ENCODE measurements around the gene CCDC43.

Gene CCDC43, protein sequence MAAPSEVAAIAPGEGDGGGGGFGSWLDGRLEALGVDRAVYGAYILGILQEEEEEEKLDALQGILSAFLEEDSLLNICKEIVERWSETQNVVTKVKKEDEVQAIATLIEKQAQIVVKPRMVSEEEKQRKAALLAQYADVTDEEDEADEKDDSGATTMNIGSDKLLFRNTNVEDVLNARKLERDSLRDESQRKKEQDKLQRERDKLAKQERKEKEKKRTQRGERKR

DNA sequence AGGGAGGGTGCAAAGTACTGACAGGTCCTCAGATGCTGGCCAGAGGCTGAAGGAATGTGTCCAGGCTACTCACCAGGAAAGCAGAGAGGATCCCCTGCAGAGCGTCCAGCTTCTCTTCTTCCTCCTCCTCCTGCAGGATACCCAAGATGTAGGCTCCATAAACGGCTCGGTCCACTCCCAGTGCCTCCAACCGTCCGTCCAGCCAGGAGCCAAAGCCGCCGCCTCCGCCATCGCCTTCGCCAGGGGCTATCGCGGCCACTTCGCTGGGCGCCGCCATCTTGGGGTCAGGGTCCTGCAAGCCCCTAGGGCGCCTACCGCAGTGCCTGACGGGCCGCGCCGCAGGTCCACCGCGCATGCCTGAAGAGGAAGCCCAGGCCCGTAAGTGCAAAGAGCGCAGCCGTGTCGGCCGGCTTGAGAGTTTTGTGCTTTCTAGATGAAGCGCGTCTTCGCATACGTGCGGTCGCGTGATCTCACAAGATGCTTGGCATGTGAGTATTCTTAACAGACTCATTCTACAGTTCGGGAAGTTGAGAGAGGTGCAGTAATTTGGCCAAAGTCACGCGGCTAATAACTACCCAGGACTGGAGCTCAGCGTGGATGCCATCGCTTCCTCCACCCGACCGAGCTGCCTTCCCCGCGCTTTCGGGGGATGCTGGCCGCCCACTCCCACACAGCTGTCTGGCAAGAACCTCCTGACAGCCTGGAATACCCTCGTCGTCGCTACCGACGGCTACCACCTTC, at the start of gene CCDC43:
TSS of gene CCDC43 (minus strand) at position 300 of the 741 bp plus-strand sequence. CDS start at position 277, 23 bp downstream.
- TF ChIP-seq EGR1 (IDR thresholded peaks at IDR 0.05) (peak; percentile 46), CREB1 (IDR thresholded peaks at IDR 0.05; ENCODE audit: low read depth) (no peak), YY1 (IDR thresholded peaks at IDR 0.05; ENCODE audit: low read depth) (peak; percentile 99), TCF12 (IDR thresholded peaks at IDR 0.05; ENCODE audit: low read depth) (peak; percentile 42; the same call in 1 of the 2 replicates), CEBPB (IDR thresholded peaks at IDR 0.05) (no peak), NFIC (IDR thresholded peaks at IDR 0.05) (no peak), ZBTB7A (IDR thresholded peaks at IDR 0.05; ENCODE audit: low read depth) (peak; percentile 98), TAF1 (IDR thresholded peaks at IDR 0.05; ENCODE audit: low read depth) (peak; percentile 99), EP300 (IDR thresholded peaks at IDR 0.05; ENCODE audit: borderline replicate concordance) (no peak; the same call in 1 of the 2 replicates)
- TF ChIP-seq, protein P1, sequence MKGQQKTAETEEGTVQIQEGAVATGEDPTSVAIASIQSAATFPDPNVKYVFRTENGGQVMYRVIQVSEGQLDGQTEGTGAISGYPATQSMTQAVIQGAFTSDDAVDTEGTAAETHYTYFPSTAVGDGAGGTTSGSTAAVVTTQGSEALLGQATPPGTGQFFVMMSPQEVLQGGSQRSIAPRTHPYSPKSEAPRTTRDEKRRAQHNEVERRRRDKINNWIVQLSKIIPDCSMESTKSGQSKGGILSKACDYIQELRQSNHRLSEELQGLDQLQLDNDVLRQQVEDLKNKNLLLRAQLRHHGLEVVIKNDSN (IDR thresholded peaks at IDR 0.05) = no peak
- TF ChIP-seq, protein P2, sequence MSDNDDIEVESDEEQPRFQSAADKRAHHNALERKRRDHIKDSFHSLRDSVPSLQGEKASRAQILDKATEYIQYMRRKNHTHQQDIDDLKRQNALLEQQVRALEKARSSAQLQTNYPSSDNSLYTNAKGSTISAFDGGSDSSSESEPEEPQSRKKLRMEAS (IDR thresholded peaks at IDR 0.05) = peak; percentile 86
- TF ChIP-seq, protein P3, sequence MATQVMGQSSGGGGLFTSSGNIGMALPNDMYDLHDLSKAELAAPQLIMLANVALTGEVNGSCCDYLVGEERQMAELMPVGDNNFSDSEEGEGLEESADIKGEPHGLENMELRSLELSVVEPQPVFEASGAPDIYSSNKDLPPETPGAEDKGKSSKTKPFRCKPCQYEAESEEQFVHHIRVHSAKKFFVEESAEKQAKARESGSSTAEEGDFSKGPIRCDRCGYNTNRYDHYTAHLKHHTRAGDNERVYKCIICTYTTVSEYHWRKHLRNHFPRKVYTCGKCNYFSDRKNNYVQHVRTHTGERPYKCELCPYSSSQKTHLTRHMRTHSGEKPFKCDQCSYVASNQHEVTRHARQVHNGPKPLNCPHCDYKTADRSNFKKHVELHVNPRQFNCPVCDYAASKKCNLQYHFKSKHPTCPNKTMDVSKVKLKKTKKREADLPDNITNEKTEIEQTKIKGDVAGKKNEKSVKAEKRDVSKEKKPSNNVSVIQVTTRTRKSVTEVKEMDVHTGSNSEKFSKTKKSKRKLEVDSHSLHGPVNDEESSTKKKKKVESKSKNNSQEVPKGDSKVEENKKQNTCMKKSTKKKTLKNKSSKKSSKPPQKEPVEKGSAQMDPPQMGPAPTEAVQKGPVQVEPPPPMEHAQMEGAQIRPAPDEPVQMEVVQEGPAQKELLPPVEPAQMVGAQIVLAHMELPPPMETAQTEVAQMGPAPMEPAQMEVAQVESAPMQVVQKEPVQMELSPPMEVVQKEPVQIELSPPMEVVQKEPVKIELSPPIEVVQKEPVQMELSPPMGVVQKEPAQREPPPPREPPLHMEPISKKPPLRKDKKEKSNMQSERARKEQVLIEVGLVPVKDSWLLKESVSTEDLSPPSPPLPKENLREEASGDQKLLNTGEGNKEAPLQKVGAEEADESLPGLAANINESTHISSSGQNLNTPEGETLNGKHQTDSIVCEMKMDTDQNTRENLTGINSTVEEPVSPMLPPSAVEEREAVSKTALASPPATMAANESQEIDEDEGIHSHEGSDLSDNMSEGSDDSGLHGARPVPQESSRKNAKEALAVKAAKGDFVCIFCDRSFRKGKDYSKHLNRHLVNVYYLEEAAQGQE (IDR thresholded peaks at IDR 0.05; ENCODE audit: low read depth) = no peak

DNA sequence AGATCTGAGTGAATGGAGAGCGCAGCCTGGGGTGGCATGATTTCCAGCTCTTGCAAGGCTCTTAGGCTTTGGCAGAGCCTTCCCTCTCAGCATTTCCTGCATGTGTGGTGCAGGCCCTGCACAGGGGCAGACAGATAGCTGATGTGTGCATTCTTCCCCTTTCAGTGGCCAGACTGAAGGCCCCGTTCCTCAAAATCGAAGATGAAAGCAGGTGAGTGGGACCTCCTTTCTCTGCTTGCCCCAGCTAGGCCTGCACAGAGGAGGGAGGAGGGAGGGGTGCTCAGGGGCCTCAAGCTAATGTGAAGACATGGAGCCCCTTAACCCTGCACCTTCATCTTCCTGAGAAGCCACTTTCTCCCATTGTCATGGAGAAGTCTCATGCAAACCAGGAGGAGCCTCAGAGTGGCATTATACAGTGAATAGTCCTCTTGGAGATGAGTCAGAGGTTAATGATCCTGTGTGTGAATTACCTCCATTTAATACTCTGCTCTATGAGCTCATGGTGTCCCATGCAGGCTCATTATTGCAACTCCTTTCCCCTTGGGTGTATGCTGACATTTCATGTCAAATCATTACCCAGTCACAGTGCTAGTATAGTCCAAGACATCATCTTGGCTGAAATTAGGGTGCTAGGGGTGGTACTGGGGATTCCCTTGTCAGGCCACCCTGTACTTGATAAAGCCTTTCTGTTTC, 48.8 kb upstream of the CCDC43 start:
- no peak for TF ChIP-seq FOXM1 (IDR thresholded peaks at IDR 0.05; ENCODE audit: borderline replicate concordance, low read depth)
- TF ChIP-seq NFIC (IDR thresholded peaks at IDR 0.05) = no peak
- TF ChIP-seq EGR1 (IDR thresholded peaks at IDR 0.05) = no peak
- no peak for TF ChIP-seq YY1 (IDR thresholded peaks at IDR 0.05; ENCODE audit: low read depth)
- no peak for TF ChIP-seq TCF12 (IDR thresholded peaks at IDR 0.05; ENCODE audit: low read depth)
- TF ChIP-seq TEAD4 (IDR thresholded peaks at IDR 0.05) = no peak
- TF ChIP-seq CREB1 (IDR thresholded peaks at IDR 0.05; ENCODE audit: low read depth) = no peak
- TF ChIP-seq CEBPB (IDR thresholded peaks at IDR 0.05) = no peak
- TF ChIP-seq TAF1 (IDR thresholded peaks at IDR 0.05; ENCODE audit: low read depth) = no peak
- TF ChIP-seq, protein P1 (IDR thresholded peaks at IDR 0.05) = no peak
- TF ChIP-seq ZBTB7A (IDR thresholded peaks at IDR 0.05; ENCODE audit: low read depth) = no peak
- no peak for TF ChIP-seq EP300 (IDR thresholded peaks at IDR 0.05; ENCODE audit: borderline replicate concordance)
- TF ChIP-seq, protein P2 (IDR thresholded peaks at IDR 0.05) = no peak
- TF ChIP-seq RAD21 (IDR thresholded peaks at IDR 0.05; ENCODE audit: low read depth) = no peak
- TF ChIP-seq, protein P3 (IDR thresholded peaks at IDR 0.05; ENCODE audit: low read depth) = no peak

DNA sequence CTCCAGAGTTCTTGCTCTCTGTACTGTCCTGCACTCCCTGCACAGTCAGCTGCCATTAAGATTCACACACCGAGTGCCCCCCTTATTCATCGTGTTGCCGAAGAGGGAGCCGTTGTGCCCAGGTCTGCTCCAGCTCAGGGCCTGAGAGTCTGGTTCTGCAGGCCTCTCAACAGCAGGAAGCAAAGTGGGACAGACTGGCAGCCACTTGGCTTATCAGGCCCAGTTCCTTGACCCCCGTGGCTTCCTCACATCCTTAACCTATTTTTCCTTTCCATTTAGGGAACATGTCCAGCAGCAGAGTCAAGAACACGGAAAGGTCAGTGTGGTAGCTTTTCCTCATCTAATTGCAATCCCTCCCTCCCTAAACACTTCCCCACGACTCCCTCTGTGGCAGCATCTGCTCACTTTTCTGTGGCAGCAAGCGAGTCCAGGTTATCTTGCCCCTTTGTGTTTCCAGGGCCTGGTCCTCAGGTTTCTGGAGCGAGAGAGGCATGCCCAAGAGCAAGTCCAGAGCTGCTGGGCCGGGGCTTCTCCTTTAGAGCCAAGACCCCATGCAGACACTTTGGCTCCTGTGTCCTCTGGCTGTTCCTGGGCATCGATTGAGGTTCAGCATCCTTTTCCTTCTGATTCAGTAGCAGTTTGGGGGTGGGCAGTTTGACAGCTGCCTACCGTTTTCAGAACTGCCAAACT, 47.1 kb upstream of the CCDC43 start:
- TF ChIP-seq TCF12 (IDR thresholded peaks at IDR 0.05; ENCODE audit: low read depth) = no peak
- TF ChIP-seq, protein P1 (IDR thresholded peaks at IDR 0.05) = no peak
- no peak for TF ChIP-seq CREB1 (IDR thresholded peaks at IDR 0.05; ENCODE audit: low read depth)
- TF ChIP-seq TEAD4 (IDR thresholded peaks at IDR 0.05) = no peak
- no peak for TF ChIP-seq FOXM1 (IDR thresholded peaks at IDR 0.05; ENCODE audit: borderline replicate concordance, low read depth)
- no peak for TF ChIP-seq ZBTB7A (IDR thresholded peaks at IDR 0.05; ENCODE audit: low read depth)
- TF ChIP-seq TAF1 (IDR thresholded peaks at IDR 0.05; ENCODE audit: low read depth) = no peak
- TF ChIP-seq, protein P2 (IDR thresholded peaks at IDR 0.05) = no peak
- TF ChIP-seq NFIC (IDR thresholded peaks at IDR 0.05) = no peak
- TF ChIP-seq, protein P3 (IDR thresholded peaks at IDR 0.05; ENCODE audit: low read depth) = no peak
- TF ChIP-seq EP300 (IDR thresholded peaks at IDR 0.05; ENCODE audit: borderline replicate concordance) = no peak
- TF ChIP-seq CEBPB (IDR thresholded peaks at IDR 0.05) = no peak
- TF ChIP-seq YY1 (IDR thresholded peaks at IDR 0.05; ENCODE audit: low read depth) = no peak
- no peak for TF ChIP-seq EGR1 (IDR thresholded peaks at IDR 0.05)

Measured in Ishikawa (cell line).